Endothelial cell of umbilical vein (primary cell): Measurements from ENCODE around the gene BEST2. TPM values are rescaled to one million over a fixed set of nuclear protein-coding genes. Genes with fewer than 3 reads are reported as not detected.
"Not testable (repeated sequence)": the region's sequence is repeated elsewhere in the genome, so short reads cannot be mapped to it uniquely, and the experiment has no call there.

ENCODE experiments used
- BruUV-seq: library from RNA; stranded (reverse); fragments of 400-500 nt; replicated peaks from 2 replicates; lab custom pipeline; 2021; lab: Mats Ljungman, UMichigan
- CTCF ChIA-PET: fragments of 300-600, 350-600 bp; sonication (Branson Sonifier 250); formaldehyde crosslinking; loops from one replicate; lab custom pipeline; 2021; ENCODE audit warnings: antibody characterized with exemption, inconsistent platforms; lab: Charles Lee
- POLR2A ChIA-PET: fragments of 300-600, 350-600 bp; sonication (Branson Sonifier 250); formaldehyde crosslinking; loops from one replicate; lab custom pipeline; 2021; ENCODE audit warnings: antibody characterized with exemption, inconsistent platforms; lab: Charles Lee
- DNase-seq: peaks from one replicate; pipeline ENCODE4 v3.0.0-alpha.2; 2011; ENCODE audit warnings: low read depth, low spot score
- FAIRE-seq: peaks from 2 replicates; lab custom pipeline; 2011; peaks lifted over from hg19 to GRCh38; lab: Jason Lieb, UNC
- H2AFZ ChIP-seq: 2 replicates; pipeline ENCODE4 v1.6.0; 2012; ENCODE audit warnings: low read depth, low read length, control low read depth, inconsistent platforms
- H3K27ac ChIP-seq: 2 replicates; pipeline ENCODE4 v1.5.1; 2011; ENCODE audit warnings: low read depth, mild to moderate bottlenecking, control low read depth, low read length, moderate library complexity; ENCODE audit not compliant: insufficient read depth
- H3K27me3 ChIP-seq, 2 experiments: 2 replicates each; pipeline versions ENCODE4 v1.6.0 to v1.6.1; 2011; ENCODE audit warnings: low read length in 2 of 2, mixed read lengths in 1 of 2; ENCODE audit not compliant: control insufficient read depth in 2 of 2, insufficient read depth in 2 of 2
- H3K36me3 ChIP-seq, 2 experiments: 2 replicates in 1 of 2; 3 replicates in 1 of 2; pipeline ENCODE4 v1.5.1; 2011; ENCODE audit warnings: low read length in 2 of 2, mild to moderate bottlenecking in 1 of 2, moderate library complexity in 1 of 2; ENCODE audit not compliant: control insufficient read depth in 2 of 2, insufficient read depth in 2 of 2; ENCODE audit errors: extremely low read depth in 1 of 2
- H3K4me1 ChIP-seq: 3 replicates; pipeline ENCODE4 v1.5.1; 2011; ENCODE audit warnings: mild to moderate bottlenecking, low read length; ENCODE audit not compliant: control insufficient read depth, insufficient read depth; ENCODE audit errors: extremely low read depth
- H3K4me2 ChIP-seq: 2 replicates; pipeline ENCODE4 v1.6.1; 2011; ENCODE audit warnings: low read length, control low read depth, mixed read lengths; ENCODE audit not compliant: insufficient read depth
- H3K4me3 ChIP-seq, 3 experiments: fragments of 200-600 bp in 1 of 3; sonication (generic), shearing (Covaris generic) in 1 of 3; replicated peaks in 1 of 3; 2 replicates each; pipeline ENCODE4 v1.5.1; 2011 to 2016; ENCODE audit warnings: control low read depth in 3 of 3, low read length in 3 of 3, mild to moderate bottlenecking in 2 of 3, inconsistent platforms in 1 of 3, low read depth in 1 of 3, moderate library complexity in 1 of 3; ENCODE audit not compliant: insufficient read depth in 1 of 3
- H3K79me2 ChIP-seq: 2 replicates; pipeline ENCODE4 v1.6.0; 2012; ENCODE audit warnings: low read length, inconsistent platforms; ENCODE audit not compliant: control insufficient read depth, insufficient read depth
- H3K9ac ChIP-seq: replicated peaks from 2 replicates; pipeline ENCODE3; 2011; ENCODE audit warnings: low read length, control low read depth; ENCODE audit not compliant: insufficient read depth; ENCODE audit errors: extremely low read depth
- H3K9me1 ChIP-seq: replicated peaks from 3 replicates; pipeline ENCODE4 v1.6.0; 2011; ENCODE audit warnings: mild to moderate bottlenecking, low read length; ENCODE audit not compliant: control insufficient read depth, insufficient read depth; ENCODE audit errors: extremely low read depth
- H3K9me3 ChIP-seq: replicated peaks from 2 replicates; pipeline ENCODE4 v1.5.1; 2012; ENCODE audit warnings: low read length, inconsistent platforms; ENCODE audit not compliant: control insufficient read depth, insufficient read depth
- H4K20me1 ChIP-seq: replicated peaks from 2 replicates; pipeline ENCODE3; 2011; ENCODE audit warnings: mild to moderate bottlenecking, low read length; ENCODE audit not compliant: control insufficient read depth, insufficient read depth; ENCODE audit errors: extremely low read depth
- FOS ChIP-seq: IDR thresholded peaks from 2 replicates; pipeline ENCODE4 v1.6.1; 2011; ENCODE audit warnings: mild to moderate bottlenecking, low read length, moderate library complexity, borderline replicate concordance; ENCODE audit not compliant: insufficient read depth
- JUN ChIP-seq: IDR thresholded peaks from 2 replicates; pipeline ENCODE4 v1.6.1; 2011; ENCODE audit warnings: borderline replicate concordance, low read depth; ENCODE audit not compliant: insufficient read length, insufficient read depth
- MYC ChIP-seq: IDR thresholded peaks from one replicate; pipeline ENCODE4 v1.6.1; 2011; ENCODE audit warnings: mild to moderate bottlenecking, low read depth, low read length
- POLR2A ChIP-seq: IDR thresholded peaks from 2 replicates; pipeline ENCODE4 v1.6.1; 2012; ENCODE audit warnings: low read depth, mild to moderate bottlenecking, control low read depth, low read length
- POLR2AphosphoS5 ChIP-seq: IDR thresholded peaks from 2 replicates; pipeline ENCODE4 v1.6.1; 2012; ENCODE audit warnings: low read depth, mild to moderate bottlenecking, control low read depth, low read length, moderate library complexity; ENCODE audit not compliant: insufficient read depth
- dilution Hi-C: fragments of 300-500 bp; cut with MboI; formaldehyde crosslinking; loops from one replicate; pipeline ENCODE4 v1.15.0; 2019; ENCODE audit warnings: low sequenced_read_pairs; ENCODE audit not compliant: extremely low pct_ligation_motif_present
- intact Hi-C: fragments of 100-400 bp; cut with micrococcal nuclease; formaldehyde crosslinking; loops from one replicate; pipeline ENCODE4 v1.10.0; 2022
- polyA plus RNA-seq, 4 experiments: library from polyadenylated mRNA; depleted of rRNA in 3 of 4; stranded (reverse) in 3 of 4; unstranded in 1 of 4; fragments of >200 nt; gene quantifications; 2 replicates each; pipeline versions ENCODE4 v1.2.1 to v1.2.3, GENCODE V29; 2011 to 2012; ENCODE audit warnings: missing spikeins in 1 of 4
- total RNA-seq: library from RNA; stranded (reverse); gene quantifications from 2 replicates; pipeline ENCODE4 v1.2.3, GENCODE V29; 2021
- TF ChIP-seq, protein P1 (sequence below): IDR thresholded peaks from 2 replicates; pipeline ENCODE4 v1.6.1; 2011; ENCODE audit not compliant: insufficient read depth, insufficient read length

Gene BEST2
- total and polyA plus RNA-seq, 2 donors (not counting 3 experiments of a cell fraction or from before 2014, with no cell fraction given): not detected

- H3K9me3 ChIP-seq: no peaks in the 10 kb centered on the region
- ChIA-PET CTCF (no interaction called here), POLR2A (no interaction called here)
- H3K4me3 ChIP-seq: no peak overlapping the region
- BruUV-seq: no TSS peak
- peaks cover 29 to 44% of the 10 kb centered on the region in 2 experiments for H3K36me3 ChIP-seq
- no peak for TF ChIP-seq POLR2A
- TF ChIP-seq FOS: no peak
- no peak for TF ChIP-seq MYC
- no peak for TF ChIP-seq POLR2AphosphoS5
- TF ChIP-seq, protein P1, sequence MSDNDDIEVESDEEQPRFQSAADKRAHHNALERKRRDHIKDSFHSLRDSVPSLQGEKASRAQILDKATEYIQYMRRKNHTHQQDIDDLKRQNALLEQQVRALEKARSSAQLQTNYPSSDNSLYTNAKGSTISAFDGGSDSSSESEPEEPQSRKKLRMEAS: no peak
- no peak for TF ChIP-seq JUN
- no peak overlapping the region for H3K9ac ChIP-seq
- intact Hi-C loops (loop anchor here (1.0 kb wide), 1 partner anchor 46 kb away; no protein-coding TSS in a partner anchor), dilution Hi-C loops (no loop called here)
- no peak overlapping the region for H3K27ac ChIP-seq
- H4K20me1 ChIP-seq: no peaks in the 10 kb centered on the region
- no peak for DNase-seq
- H3K4me1 ChIP-seq: no peaks in the 10 kb centered on the region
- peaks cover 15% of the 10 kb centered on the region for H3K79me2 ChIP-seq
- H3K4me2 ChIP-seq: no peak overlapping the region
- H2AFZ ChIP-seq: no peak overlapping the region
- FAIRE-seq: no peak
- no peaks in the 10 kb centered on the region for H3K27me3 ChIP-seq
- no peaks in the 10 kb centered on the region for H3K9me1 ChIP-seq
These were observed 40.4 kb upstream of the BEST2 start for GRCh38 chr19:12711187-12711586.

GRCh38 chr19:12712077-12712476 lies 39.5 kb upstream of the BEST2 start:
- H4K20me1 ChIP-seq, DNase-seq, H3K4me3 ChIP-seq, H3K27ac ChIP-seq, POLR2A ChIA-PET, H3K9me3 ChIP-seq, H3K4me2 ChIP-seq, CTCF ChIA-PET, H2AFZ ChIP-seq, dilution Hi-C loops, H3K4me1 ChIP-seq, BruUV-seq, intact Hi-C loops, H3K9me1 ChIP-seq, H3K9ac ChIP-seq, H3K27me3 ChIP-seq: not testable (repeated sequence)
- H3K79me2 ChIP-seq: peaks cover 20% of the 10 kb centered on the region
- peak; percentile 72 for FAIRE-seq
- peaks cover 27 to 40% of the 10 kb centered on the region in 2 experiments for H3K36me3 ChIP-seq

GRCh38 chr19:12713304-12713703 lies 38.3 kb upstream of the BEST2 start:
- DNase-seq, intact Hi-C loops, H3K9ac ChIP-seq, H3K4me3 ChIP-seq, POLR2A ChIA-PET, H2AFZ ChIP-seq, BruUV-seq, H3K27me3 ChIP-seq, dilution Hi-C loops, H3K9me3 ChIP-seq, H4K20me1 ChIP-seq, H3K4me2 ChIP-seq, H3K4me1 ChIP-seq, H3K9me1 ChIP-seq, H3K27ac ChIP-seq: not testable (repeated sequence)
- peaks cover 30% of the 10 kb centered on the region for H3K79me2 ChIP-seq
- H3K36me3 ChIP-seq: peaks cover 29 to 43% of the 10 kb centered on the region in 2 experiments
- peak; percentile 18 for FAIRE-seq
- CTCF ChIA-PET: interaction anchor here (1.3 to 1.7 kb wide), 2 partner anchors 44 to 135 kb away, joined by 4 to 13 read pairs; no protein-coding TSS in a partner anchor
